ENCODE measurements around the gene CTXN3. TPM values are rescaled to one million over a fixed set of nuclear protein-coding genes. Genes with fewer than 3 reads are reported as not detected.

CTXN3 gene
- polyA plus RNA-seq, 1 donor (not counting 4 experiments of a cell fraction or from before 2014, with no cell fraction given) = 0.22 TPM

GRCh38 chr5:127686424-127686823, 37.5 kb downstream of the CTXN3 start:
- no peak for TF ChIP-seq EZH2 (IDR thresholded peaks at IDR 0.05; ENCODE audit: low read length)
- TF ChIP-seq, protein P1, sequence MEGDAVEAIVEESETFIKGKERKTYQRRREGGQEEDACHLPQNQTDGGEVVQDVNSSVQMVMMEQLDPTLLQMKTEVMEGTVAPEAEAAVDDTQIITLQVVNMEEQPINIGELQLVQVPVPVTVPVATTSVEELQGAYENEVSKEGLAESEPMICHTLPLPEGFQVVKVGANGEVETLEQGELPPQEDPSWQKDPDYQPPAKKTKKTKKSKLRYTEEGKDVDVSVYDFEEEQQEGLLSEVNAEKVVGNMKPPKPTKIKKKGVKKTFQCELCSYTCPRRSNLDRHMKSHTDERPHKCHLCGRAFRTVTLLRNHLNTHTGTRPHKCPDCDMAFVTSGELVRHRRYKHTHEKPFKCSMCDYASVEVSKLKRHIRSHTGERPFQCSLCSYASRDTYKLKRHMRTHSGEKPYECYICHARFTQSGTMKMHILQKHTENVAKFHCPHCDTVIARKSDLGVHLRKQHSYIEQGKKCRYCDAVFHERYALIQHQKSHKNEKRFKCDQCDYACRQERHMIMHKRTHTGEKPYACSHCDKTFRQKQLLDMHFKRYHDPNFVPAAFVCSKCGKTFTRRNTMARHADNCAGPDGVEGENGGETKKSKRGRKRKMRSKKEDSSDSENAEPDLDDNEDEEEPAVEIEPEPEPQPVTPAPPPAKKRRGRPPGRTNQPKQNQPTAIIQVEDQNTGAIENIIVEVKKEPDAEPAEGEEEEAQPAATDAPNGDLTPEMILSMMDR (optimal IDR thresholded peaks at IDR 0.05 in 1 of 3, IDR thresholded peaks at IDR 0.05 in 1 of 3, conservative IDR thresholded peaks at IDR 0.05 in 1 of 3; ENCODE audit: extremely low read depth in 1 of 3, insufficient read depth in 2 of 3, low read length in 3 of 3) = no peak
- Histone ChIP-seq H3K27me3 (ENCODE audit: control insufficient read depth, extremely low read depth, insufficient read depth, low read length) (no peaks in the 10 kb centered on the region), H3K4me1 (ENCODE audit: control insufficient read depth, extremely low read depth, insufficient read depth, low read length) (no peaks in the 10 kb centered on the region), H4K20me1 (ENCODE audit: control insufficient read depth, extremely low read depth, insufficient read depth, low read length) (no peaks in the 10 kb centered on the region), H3K9me3 (ENCODE audit: control insufficient read depth, low read depth, low read length) (no peaks in the 10 kb centered on the region), H2AFZ (ENCODE audit: control insufficient read depth, low read length) (no peak overlapping the region), H3K9me1 (ENCODE audit: control insufficient read depth, extremely low read depth, insufficient read depth, low read length) (no peaks in the 10 kb centered on the region), H3K4me3 (ENCODE audit: control insufficient read depth in 2 of 3, extremely low read depth in 1 of 3, insufficient read depth in 2 of 3, low read depth in 1 of 3, low read length in 3 of 3) (no peak overlapping the region), H3K27ac (ENCODE audit: control insufficient read depth, insufficient read depth, low read length) (no peak overlapping the region), H3K36me3 (ENCODE audit: control insufficient read depth in 2 of 2, extremely low read depth in 1 of 2, insufficient read depth in 2 of 2, low read length in 2 of 2) (no peaks in the 10 kb centered on the region), H3K79me2 (ENCODE audit: control insufficient read depth, insufficient read depth, low read length) (no peaks in the 10 kb centered on the region), H3K9ac (ENCODE audit: control insufficient read depth, extremely low read depth, insufficient read depth, low read length) (no peak overlapping the region), H3K4me2 (ENCODE audit: control insufficient read depth, extremely low read depth, insufficient read depth, low read depth, low read length) (no peak overlapping the region)
- FAIRE-seq = no peak
- dilution Hi-C loops (cut with MboI; ENCODE audit: extremely low pct_ligation_motif_present, low sequenced_read_pairs) = no loop called here
- no peak for DNase-seq (ENCODE audit: low read depth, low spot score)

GRCh38 chr5:127694518-127695171, 45.8 kb downstream of the CTXN3 start:
- H2AFZ ChIP-seq (ENCODE audit: control insufficient read depth, low read length) = no peak overlapping the region
- FAIRE-seq = no peak
- no peaks in the 10 kb centered on the region for H3K36me3 ChIP-seq (ENCODE audit: control insufficient read depth in 2 of 2, extremely low read depth in 1 of 2, insufficient read depth in 2 of 2, low read length in 2 of 2)
- H3K79me2 ChIP-seq (ENCODE audit: control insufficient read depth, insufficient read depth, low read length) = no peaks in the 10 kb centered on the region
- H3K9me3 ChIP-seq (ENCODE audit: control insufficient read depth, low read depth, low read length) = no peaks in the 10 kb centered on the region
- dilution Hi-C loops (cut with MboI; ENCODE audit: extremely low pct_ligation_motif_present, low sequenced_read_pairs) = no loop called here
- no peaks in the 10 kb centered on the region for H3K9me1 ChIP-seq (ENCODE audit: control insufficient read depth, extremely low read depth, insufficient read depth, low read length)
- TF ChIP-seq, protein P1 (optimal IDR thresholded peaks at IDR 0.05 in 1 of 3, IDR thresholded peaks at IDR 0.05 in 1 of 3, conservative IDR thresholded peaks at IDR 0.05 in 1 of 3; ENCODE audit: extremely low read depth in 1 of 3, insufficient read depth in 2 of 3, low read length in 3 of 3) = no peak
- no peak for TF ChIP-seq EZH2 (IDR thresholded peaks at IDR 0.05; ENCODE audit: low read length)
- H3K4me3 ChIP-seq (ENCODE audit: control insufficient read depth in 2 of 3, extremely low read depth in 1 of 3, insufficient read depth in 2 of 3, low read depth in 1 of 3, low read length in 3 of 3) = no peak overlapping the region
- no peak overlapping the region for H3K9ac ChIP-seq (ENCODE audit: control insufficient read depth, extremely low read depth, insufficient read depth, low read length)
- H4K20me1 ChIP-seq (ENCODE audit: control insufficient read depth, extremely low read depth, insufficient read depth, low read length) = no peaks in the 10 kb centered on the region
- DNase-seq (ENCODE audit: low read depth, low spot score) = no peak
- peaks cover 13% of the 10 kb centered on the region for H3K27me3 ChIP-seq (ENCODE audit: control insufficient read depth, extremely low read depth, insufficient read depth, low read length)
- no peak overlapping the region for H3K4me2 ChIP-seq (ENCODE audit: control insufficient read depth, extremely low read depth, insufficient read depth, low read depth, low read length)
- H3K27ac ChIP-seq (ENCODE audit: control insufficient read depth, insufficient read depth, low read length) = no peak overlapping the region
- no peaks in the 10 kb centered on the region for H3K4me1 ChIP-seq (ENCODE audit: control insufficient read depth, extremely low read depth, insufficient read depth, low read length)
